Sciatic nerve (tissue), 2 donors: ENCODE measurements around the gene MYADML2. TPM values are rescaled to one million over a fixed set of nuclear protein-coding genes. Genes with fewer than 3 reads are reported as not detected.
A peak's percentile ranks its signal among the peaks of the same experiment; 100 is the strongest.

Source experiments
- ATAC-seq: fragments of 200-7000 bp; cut with Tn5 transposase; one replicate; pipeline ENCODE4 v1.9.1; 2020; ENCODE audit warnings: mild to moderate bottlenecking, moderate library complexity
- DNase-seq: peaks from one replicate; pipeline ENCODE4 v3.0.0-alpha.2; 2020; ENCODE audit warnings: low spot score
- intact Hi-C: fragments of 100-400 bp; cut with DNase I; formaldehyde crosslinking; loops from one replicate; pipeline ENCODE4 v1.14.2; 2022
- total RNA-seq: library from RNA; stranded (reverse); fragmentation: NEBNext Ultra II Directional; extraction: Animal tissue kit (Norgen Biotek cat#: 25700); gene quantifications from one replicate; pipeline ENCODE4 v1.2.1, GENCODE V29; 2021
- donor health status: DM: no; HTN: no; CAD: no.
- donor health status: DM: no; HTN: no; CAD: no.

The MYADML2 gene
- total RNA-seq, 1 donor from 2014 or later = not detected

DNA sequence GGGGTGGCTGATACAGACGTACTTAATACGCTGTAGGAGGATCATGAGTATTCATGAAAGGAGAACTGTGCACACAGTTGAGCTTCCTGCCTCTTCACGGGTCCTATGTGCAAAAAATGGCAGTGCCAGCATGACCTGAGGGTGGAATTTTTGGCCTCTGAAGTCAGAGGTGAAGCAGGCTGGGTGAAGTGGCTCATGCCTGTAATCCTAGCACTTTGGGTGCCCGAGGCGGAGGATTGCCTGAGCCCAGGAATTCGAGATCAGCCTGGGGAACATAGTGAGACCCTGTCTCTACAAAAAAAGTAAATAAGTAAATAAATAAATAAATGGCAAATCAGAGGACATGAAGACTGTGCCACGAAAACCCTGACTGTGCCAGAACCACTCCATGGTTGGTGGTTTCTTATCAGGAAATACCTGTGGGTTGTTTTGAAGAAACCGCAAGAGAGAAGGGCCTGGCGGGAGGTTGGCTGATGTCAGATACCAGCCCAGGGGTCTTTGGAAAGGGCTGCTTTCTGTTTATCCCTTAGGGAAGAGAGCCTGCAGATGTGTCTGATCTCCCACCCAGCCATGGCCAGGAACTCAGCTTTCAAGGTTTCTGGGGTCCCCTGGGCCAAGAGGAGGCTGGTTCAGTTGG is 33.8 kb upstream of the MYADML2 start:
- ATAC-seq (no peak), DNase-seq (no peak)
- intact Hi-C loops = no loop called here

GRCh38 chr17:81980122-81980521 is 33.1 kb upstream of the MYADML2 start:
- DNase-seq = no peak
- intact Hi-C loops = no loop called here
- no peak for ATAC-seq

DNA sequence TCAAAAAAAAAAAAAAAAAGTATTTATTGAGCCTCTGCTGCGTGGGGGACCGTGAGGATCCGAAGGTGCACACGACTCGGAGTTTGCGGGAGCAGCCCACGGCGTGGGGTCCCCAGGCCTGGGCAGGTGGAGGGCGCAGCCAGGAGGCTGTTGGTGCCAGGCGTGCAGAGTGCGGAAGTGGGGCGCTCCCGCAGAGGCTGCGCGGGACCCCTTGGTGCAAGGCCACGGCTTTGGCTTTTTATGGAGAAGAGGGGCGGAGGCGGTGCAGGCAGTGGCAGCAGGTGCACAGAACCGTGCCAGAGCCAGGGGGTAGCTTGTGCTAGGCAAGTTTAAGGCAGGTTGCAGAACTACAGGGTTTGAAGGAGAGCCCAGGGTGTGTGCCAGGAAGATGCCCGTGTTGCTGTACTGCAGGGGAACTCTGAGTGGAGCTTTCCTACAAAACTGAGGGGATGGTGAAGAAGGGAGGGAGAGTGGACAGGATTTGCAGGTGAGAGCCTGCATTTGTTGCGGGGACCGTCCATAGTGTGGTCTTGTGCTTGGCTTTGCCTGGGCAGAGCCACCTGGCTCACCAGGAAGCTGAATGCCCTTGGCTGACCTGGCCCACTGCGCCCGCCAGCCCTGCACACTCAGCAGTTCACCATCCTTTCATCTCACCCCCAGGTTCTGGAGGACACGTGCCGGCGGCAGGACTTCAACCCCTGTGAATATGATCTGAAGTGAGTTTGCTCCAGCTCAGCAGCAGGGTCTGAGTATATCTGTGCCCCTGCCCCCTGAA is 31.7 kb upstream of the MYADML2 start:
- DNase-seq (no peak), ATAC-seq (no peak)
- intact Hi-C loops = no loop called here

- intact Hi-C loops = no loop called here
- DNase-seq = peak; percentile 95
- ATAC-seq = peak; percentile 96
Measured at GRCh38 chr17:81977211-81977808, 30.3 kb upstream of the MYADML2 start, which contains the start of gene ASPSCR1. Gene ASPSCR1, plus strand, starts transcription at chr17:81977629. Its CDS starts 18 bp downstream, at chr17:81977647.

DNA sequence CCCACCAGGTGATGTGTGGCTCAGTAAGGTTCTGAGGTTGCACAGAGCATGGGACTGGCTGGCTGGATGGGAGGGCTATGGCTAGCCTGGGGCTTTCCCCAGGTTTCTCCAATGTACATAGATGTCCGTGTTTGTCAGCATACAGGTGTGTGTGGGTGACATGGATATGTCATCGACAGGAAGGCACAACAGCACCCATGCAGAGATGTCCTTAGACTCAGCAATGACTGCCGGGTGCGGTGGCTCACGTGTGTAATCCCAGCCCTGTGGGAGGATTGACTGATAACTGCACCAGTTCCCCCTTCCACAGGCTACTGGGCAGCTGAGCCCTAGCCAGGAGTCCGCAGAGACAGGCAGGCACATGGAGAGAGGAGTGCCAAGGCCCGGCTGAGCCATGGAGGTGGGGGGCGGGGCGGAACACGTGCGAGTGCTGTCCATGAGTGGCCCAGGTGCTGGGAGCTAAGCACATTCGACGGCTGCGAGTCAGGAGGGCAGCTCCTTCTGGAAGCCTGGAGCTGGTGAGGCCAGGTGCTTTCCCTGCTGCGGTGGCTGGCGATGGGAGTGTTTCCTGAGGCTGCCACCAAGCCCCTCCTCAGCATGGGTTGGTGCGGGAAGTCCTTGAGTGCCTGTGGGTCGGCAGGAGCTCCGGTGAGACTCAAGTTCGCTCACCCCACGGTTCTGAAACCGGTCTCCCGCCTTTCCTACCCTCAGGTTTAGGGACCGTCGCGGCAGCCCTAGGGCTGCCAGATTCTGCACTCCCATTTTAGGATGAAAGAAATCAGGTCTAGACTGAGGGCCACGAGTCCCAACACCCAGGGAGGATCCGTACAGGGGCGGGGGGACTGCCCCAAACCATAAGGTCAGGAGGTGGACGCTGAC is 29.5 kb upstream of the MYADML2 start:
- DNase-seq (no peak), ATAC-seq (peak; percentile 23)
- intact Hi-C loops = no loop called here

- intact Hi-C loops = no loop called here
- ATAC-seq = no peak
- no peak for DNase-seq
Measured at GRCh38 chr17:81973432-81973831, 26.4 kb upstream of the MYADML2 start.

- intact Hi-C loops = no loop called here
Measured at GRCh38 chr17:81968850-81969812, 22.1 kb upstream of the MYADML2 start.

DNA sequence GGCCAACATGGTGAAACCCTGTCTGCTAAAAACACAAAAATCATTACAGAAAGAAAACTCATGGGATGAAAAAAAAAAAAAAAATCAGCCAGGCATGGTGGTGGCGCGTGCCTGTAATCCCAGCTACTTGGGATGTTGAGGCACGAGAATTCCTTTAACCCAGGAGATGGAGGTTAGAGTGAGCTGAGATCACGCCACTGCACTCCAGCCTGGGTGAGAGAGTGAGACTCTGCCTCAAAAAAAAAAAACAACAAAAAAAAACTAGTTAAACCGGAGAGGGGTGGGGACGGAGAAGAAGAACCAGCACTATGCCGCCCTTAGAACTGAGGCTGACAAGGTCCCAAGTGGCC is 21.3 kb upstream of the MYADML2 start:
- intact Hi-C loops = no loop called here
- ATAC-seq = no peak

More at GRCh38 chr17:81968850-81969812, 22.1 kb upstream of the MYADML2 start:
- ATAC-seq (no peak), DNase-seq (no peak)

DNA sequence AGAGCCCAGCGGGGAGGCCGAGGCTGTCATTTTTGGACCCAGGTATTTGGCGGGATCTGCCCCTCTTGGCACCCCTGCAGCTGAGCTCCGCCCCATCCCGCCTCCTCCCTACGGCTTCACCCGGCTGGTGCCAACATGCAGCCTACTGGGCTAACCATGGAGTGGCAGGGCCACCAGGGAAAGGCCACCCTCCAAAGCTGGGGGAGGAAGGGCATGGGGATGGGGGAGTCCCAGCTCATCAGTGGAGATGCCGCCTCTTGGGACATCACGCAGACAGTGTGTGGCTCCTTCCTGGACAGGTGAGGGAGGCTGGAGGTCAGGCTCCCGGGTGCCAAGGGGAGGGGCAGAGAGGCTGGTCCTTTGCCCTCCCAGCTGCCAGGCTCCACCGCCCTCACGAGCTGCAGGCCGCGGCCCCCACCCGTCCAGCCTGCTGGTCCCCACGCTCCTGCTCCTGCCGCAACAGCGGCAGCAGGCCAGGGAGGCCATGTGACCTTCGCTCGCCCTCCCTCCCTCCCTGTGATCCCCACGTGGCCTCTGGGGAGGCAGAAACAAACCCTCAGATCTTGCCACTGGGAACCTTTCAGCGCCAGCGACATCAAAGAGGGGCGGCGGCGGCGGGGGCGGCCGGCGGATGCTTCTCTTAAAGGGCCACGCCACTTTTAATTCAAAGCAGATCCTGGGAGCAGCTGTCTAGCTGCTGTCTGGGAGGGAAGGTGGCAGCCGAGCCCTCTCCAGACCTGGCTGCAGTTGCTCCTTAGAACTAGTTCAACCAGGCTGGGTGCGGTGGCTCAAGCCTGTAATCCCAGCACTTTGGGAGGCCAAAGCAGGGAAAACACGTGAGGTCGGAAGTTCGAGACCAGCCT is 20.7 kb upstream of the MYADML2 start:
- ATAC-seq (peak; percentile 90), DNase-seq (peak; percentile 84)
- intact Hi-C loops = no loop called here

More for the DNA sequence above, 21.3 kb upstream of the MYADML2 start:
- no peak for DNase-seq

- intact Hi-C loops = no loop called here
- ATAC-seq (peak; percentile 2), DNase-seq (no peak)
Measured at GRCh38 chr17:81967244-81967532, 20.2 kb upstream of the MYADML2 start.

DNA sequence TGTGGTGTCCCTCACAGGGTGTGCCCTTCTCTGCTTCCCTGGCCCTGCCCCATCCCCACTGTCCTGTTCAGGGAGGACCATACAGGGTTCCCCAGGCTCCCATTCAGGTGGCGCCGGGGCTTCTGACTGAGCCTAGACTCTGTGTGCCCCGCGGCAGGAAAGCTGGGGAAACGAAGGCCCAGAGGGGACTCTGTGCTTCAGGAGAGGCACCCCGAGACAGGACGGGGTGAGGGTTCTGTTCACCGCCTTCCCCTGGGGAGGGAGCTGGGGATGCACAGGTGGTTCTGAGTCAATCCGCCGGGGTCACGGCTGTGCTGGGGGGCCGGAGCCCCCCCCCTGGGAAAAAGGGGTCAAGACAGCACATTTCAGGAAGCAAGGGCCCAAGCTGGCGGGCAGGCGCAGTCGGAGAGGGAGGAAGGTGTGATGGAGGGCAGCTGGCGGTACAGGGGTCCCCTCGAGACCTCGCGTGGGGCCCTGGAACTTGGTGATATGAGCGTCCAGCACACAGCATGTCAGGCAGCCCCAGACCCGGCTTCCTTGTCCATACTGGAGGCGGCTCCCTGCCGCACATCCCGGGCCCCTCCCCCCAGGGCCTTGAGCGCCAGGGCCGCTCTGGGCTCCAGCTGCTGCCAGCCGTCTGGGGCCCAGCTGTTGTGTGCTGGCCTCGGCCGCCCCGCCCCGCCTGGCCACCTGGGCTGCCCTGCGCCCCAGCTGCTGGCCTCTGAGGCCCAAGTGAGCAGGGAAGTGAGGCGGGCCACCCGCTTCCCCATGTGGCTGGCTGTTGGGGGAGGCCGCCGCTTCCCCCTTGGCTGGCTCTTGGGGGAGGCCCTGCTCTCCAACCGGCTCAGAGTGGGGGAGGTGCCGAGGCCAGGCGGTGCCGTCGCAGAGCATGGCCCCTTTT is 19.6 kb upstream of the MYADML2 start:
- peak; percentile 37 for ATAC-seq
- intact Hi-C loops = no loop called here
- no peak for DNase-seq

GRCh38 chr17:81964081-81964849 is 17.2 kb upstream of the MYADML2 start:
- intact Hi-C loops = no loop called here
- no peak for ATAC-seq

GRCh38 chr17:81962499-81963441 is 15.7 kb upstream of the MYADML2 start:
- intact Hi-C loops = no loop called here
- DNase-seq (no peak), ATAC-seq (no peak)

More at GRCh38 chr17:81964081-81964849, 17.2 kb upstream of the MYADML2 start:
- DNase-seq = no peak
